Keratinocyte (primary cell): Measurements from ENCODE around the gene GCNT2. TPM values are rescaled to one million over a fixed set of nuclear protein-coding genes. Genes with fewer than 3 reads are reported as not detected.

ENCODE experiments used
- DNase-seq: peaks from one replicate; pipeline ENCODE4 v3.0.0-alpha.2; 2011; ENCODE audit warnings: low read depth, missing footprints, low spot score
- FAIRE-seq: peaks from 2 replicates; lab custom pipeline; 2011; peaks lifted over from hg19 to GRCh38; lab: Jason Lieb, UNC
- H2AFZ ChIP-seq: 2 replicates; pipeline ENCODE4 v1.6.0; 2012; ENCODE audit warnings: low read length, control low read depth, inconsistent platforms; ENCODE audit not compliant: control insufficient read depth
- H3K27ac ChIP-seq: 2 replicates; pipeline ENCODE4 v1.5.1; 2011; ENCODE audit warnings: low read length; ENCODE audit not compliant: control insufficient read depth, insufficient read depth
- H3K27me3 ChIP-seq: 3 replicates; pipeline ENCODE4 v1.6.0; 2011; ENCODE audit warnings: low read length; ENCODE audit not compliant: control insufficient read depth, insufficient read depth; ENCODE audit errors: extremely low read depth
- H3K36me3 ChIP-seq, 2 experiments: 2 replicates in 1 of 2; 3 replicates in 1 of 2; pipeline ENCODE4 v1.5.1; 2011; ENCODE audit warnings: low read length in 2 of 2, mild to moderate bottlenecking in 1 of 2; ENCODE audit not compliant: control insufficient read depth in 2 of 2, insufficient read depth in 2 of 2; ENCODE audit errors: extremely low read depth in 1 of 2
- H3K4me1 ChIP-seq: 3 replicates; pipeline ENCODE4 v1.5.1; 2011; ENCODE audit warnings: low read length; ENCODE audit not compliant: control insufficient read depth, insufficient read depth; ENCODE audit errors: extremely low read depth
- H3K4me2 ChIP-seq: 3 replicates; pipeline ENCODE4 v1.6.0; 2011; ENCODE audit warnings: low read depth, low read length; ENCODE audit not compliant: control insufficient read depth, insufficient read depth; ENCODE audit errors: extremely low read depth
- H3K4me3 ChIP-seq, 3 experiments: fragments of 200-600 bp in 1 of 3; sonication (generic) in 1 of 3; 2 replicates in 2 of 3; 3 replicates in 1 of 3; pipeline ENCODE4 v1.5.1; 2011 to 2016; ENCODE audit warnings: low read length in 3 of 3, mild to moderate bottlenecking in 3 of 3, control low read depth in 2 of 3, inconsistent platforms in 1 of 3, low read depth in 1 of 3, mixed read lengths in 1 of 3, mixed run types in 1 of 3, moderate library complexity in 1 of 3; ENCODE audit not compliant: control insufficient read depth in 2 of 3, insufficient read depth in 2 of 3; ENCODE audit errors: extremely low read depth in 1 of 3
- H3K79me2 ChIP-seq: 2 replicates; pipeline ENCODE4 v1.6.0; 2012; ENCODE audit warnings: low read length; ENCODE audit not compliant: control insufficient read depth, insufficient read depth
- H3K9ac ChIP-seq: 3 replicates; pipeline ENCODE4 v1.6.0; 2011; ENCODE audit warnings: low read length; ENCODE audit not compliant: control insufficient read depth, insufficient read depth; ENCODE audit errors: extremely low read depth
- H3K9me1 ChIP-seq: 3 replicates; pipeline ENCODE4 v1.6.0; 2011; ENCODE audit warnings: low read length; ENCODE audit not compliant: control insufficient read depth, insufficient read depth; ENCODE audit errors: extremely low read depth
- H3K9me3 ChIP-seq: 2 replicates; pipeline ENCODE4 v1.5.1; 2012; ENCODE audit warnings: low read depth, low read length; ENCODE audit not compliant: control insufficient read depth
- H4K20me1 ChIP-seq: 3 replicates; pipeline ENCODE4 v1.6.0; 2011; ENCODE audit warnings: low read length; ENCODE audit not compliant: control insufficient read depth, insufficient read depth; ENCODE audit errors: extremely low read depth
- CTCF ChIP-seq, 3 experiments: IDR thresholded peaks in 1 of 3; conservative IDR thresholded peaks in 1 of 3; optimal IDR thresholded peaks in 1 of 3; 2 replicates in 2 of 3; 3 replicates in 1 of 3; pipeline versions ENCODE3 to v1.5.1; 2011; ENCODE audit warnings: low read length in 3 of 3, mild to moderate bottlenecking in 3 of 3, moderate library complexity in 2 of 3, control low read depth in 1 of 3, inconsistent platforms in 1 of 3; ENCODE audit not compliant: insufficient read depth in 2 of 3; ENCODE audit errors: extremely low read depth in 1 of 3
- EZH2 ChIP-seq: IDR thresholded peaks from one replicate; pipeline ENCODE4 v1.6.1; 2012; ENCODE audit warnings: inconsistent platforms, mild to moderate bottlenecking, low read length, moderate library complexity
- dilution Hi-C: fragments of 300-500 bp; cut with MboI; formaldehyde crosslinking; loops from one replicate; pipeline ENCODE4 v1.7.0; 2020; ENCODE audit warnings: low sequenced_read_pairs; ENCODE audit not compliant: extremely low pct_ligation_motif_present
- polyA plus RNA-seq, 5 experiments: library from polyadenylated mRNA; depleted of rRNA in 3 of 5; stranded (reverse) in 3 of 5; stranded (forward) in 1 of 5; unstranded in 1 of 5; fragments of >200 nt; gene quantifications; 1 replicate in 1 of 5; 2 replicates in 3 of 5; 3 replicates in 1 of 5; pipeline versions ENCODE4 v1.2.1 to v1.2.3, GENCODE V29; 2011 to 2012; ENCODE audit warnings: missing spikeins in 2 of 5, low read depth in 1 of 5, low replicate concordance in 1 of 5

Gene GCNT2
- polyA plus RNA-seq, 1 donor (not counting 4 experiments of a cell fraction or from before 2014, with no cell fraction given), result 7.3 TPM

- Histone ChIP-seq H3K27me3 (no peaks in the 10 kb centered on the region), H3K4me3 (no peak overlapping the region), H3K9me1 (no peaks in the 10 kb centered on the region), H3K9ac (no peak overlapping the region), H3K27ac (no peak overlapping the region), H3K79me2 (no peaks in the 10 kb centered on the region), H3K9me3 (no peaks in the 10 kb centered on the region), H4K20me1 (no peaks in the 10 kb centered on the region), H3K4me1 (no peaks in the 10 kb centered on the region), H3K4me2 (no peak overlapping the region), H3K36me3 (no peaks in the 10 kb centered on the region), H2AFZ (no peak overlapping the region)
- dilution Hi-C loops, result no loop called here
- no peak for TF ChIP-seq EZH2
- TF ChIP-seq CTCF (optimal IDR thresholded peaks at IDR 0.05 in 1 of 3, IDR thresholded peaks at IDR 0.05 in 1 of 3, conservative IDR thresholded peaks at IDR 0.05 in 1 of 3; ENCODE audit: extremely low read depth in 1 of 3, insufficient read depth in 2 of 3, low read length in 3 of 3), result no peak
- DNase-seq (no peak), FAIRE-seq (no peak)
Measured at GRCh38 chr6:10505529-10505928, 15.6 kb upstream of the GCNT2 start.

GRCh38 chr6:10507298-10507697, 13.9 kb upstream of the GCNT2 start:
- H4K20me1 ChIP-seq, result no peaks in the 10 kb centered on the region
- H2AFZ ChIP-seq, result no peak overlapping the region
- H3K9me3 ChIP-seq, result no peaks in the 10 kb centered on the region
- TF ChIP-seq CTCF (optimal IDR thresholded peaks at IDR 0.05 in 1 of 3, IDR thresholded peaks at IDR 0.05 in 1 of 3, conservative IDR thresholded peaks at IDR 0.05 in 1 of 3; ENCODE audit: extremely low read depth in 1 of 3, insufficient read depth in 2 of 3, low read length in 3 of 3) (no peak), EZH2 (no peak)
- H3K9me1 ChIP-seq, result no peaks in the 10 kb centered on the region
- dilution Hi-C loops, result no loop called here
- H3K9ac ChIP-seq, result no peak overlapping the region
- no peaks in the 10 kb centered on the region for H3K79me2 ChIP-seq
- no peaks in the 10 kb centered on the region for H3K27me3 ChIP-seq
- H3K36me3 ChIP-seq, result no peaks in the 10 kb centered on the region
- no peak overlapping the region for H3K27ac ChIP-seq
- no peak overlapping the region for H3K4me3 ChIP-seq
- no peak overlapping the region for H3K4me2 ChIP-seq
- FAIRE-seq (no peak), DNase-seq (no peak)
- H3K4me1 ChIP-seq, result no peaks in the 10 kb centered on the region
